SK-N-MC (cell line): Measurements from ENCODE around the gene NAE1.

Source experiments
- EZH2 ChIP-seq: fragments of 200-600 bp; sonication (generic); IDR thresholded peaks from one replicate; pipeline ENCODE4 v1.6.1; 2017; ENCODE audit warnings: antibody characterized with exemption
- POLR2AphosphoS5 ChIP-seq: IDR thresholded peaks from 2 replicates; pipeline ENCODE4 v1.6.1; 2012; ENCODE audit warnings: mild to moderate bottlenecking, low read depth, low read length, borderline replicate concordance

GRCh38 chr16:66872943-66873684, 42.3 kb upstream of the NAE1 start:
- TF ChIP-seq EZH2 (no peak), POLR2AphosphoS5 (no peak)
